GM13977 (cell line): ENCODE data around the gene RNF208.

Experiments
- DNase-seq: peaks from one replicate; pipeline ENCODE4 v3.0.0; 2012; ENCODE audit warnings: low spot score
- CTCF ChIP-seq: IDR thresholded peaks from 2 replicates; pipeline ENCODE4 v1.5.1; 2012; ENCODE audit warnings: mild to moderate bottlenecking, control low read depth; ENCODE audit not compliant: insufficient read depth; ENCODE audit errors: extremely low read depth, missing control alignments
- in situ Hi-C: fragments of 300-500 bp; cut with MboI; formaldehyde crosslinking; loops from one replicate; pipeline ENCODE4 v1.12.0; 2022; ENCODE audit warnings: low sequenced_read_pairs, low pct_unique_long_range_greater_than_20kb, mixed read lengths, inconsistent platforms; ENCODE audit not compliant: unreplicated experiment

RNF208 gene

GRCh38 chr9:137178939-137179630 lies 43.0 kb downstream of the RNF208 start:
- TF ChIP-seq CTCF: no peak
- in situ Hi-C loops: no loop called here
- peak; percentile 29 for DNase-seq

- in situ Hi-C loops: no loop called here
- no peak for DNase-seq
- TF ChIP-seq CTCF: no peak
These were observed 43.7 kb downstream of the RNF208 start for GRCh38 chr9:137178201-137178938.

- peak; percentile 82 for DNase-seq
- in situ Hi-C loops: no loop called here
- peak; percentile 46 for TF ChIP-seq CTCF
These were observed 45.5 kb downstream of the RNF208 start for GRCh38 chr9:137176302-137177182.

GRCh38 chr9:137175345-137175961 lies 46.6 kb downstream of the RNF208 start:
- no peak for DNase-seq
- in situ Hi-C loops: no loop called here
- peak; percentile 31 for TF ChIP-seq CTCF

GRCh38 chr9:137174722-137175293 lies 47.2 kb downstream of the RNF208 start:
- in situ Hi-C loops: no loop called here
- TF ChIP-seq CTCF: no peak
- DNase-seq: peak; percentile 65
